Dermis blood vessel endothelial cell (primary cell): ENCODE measurements around the gene SLC2A13. TPM values are rescaled to one million over a fixed set of nuclear protein-coding genes. Genes with fewer than 3 reads are reported as not detected.
"Not testable (repeated sequence)": the region's sequence is repeated elsewhere in the genome, so short reads cannot be mapped to it uniquely, and the experiment has no call there.

Experiments used
- DNase-seq: peaks from one replicate; pipeline ENCODE4 v3.0.0; 2010
- total RNA-seq: library from RNA; depleted of rRNA; stranded (reverse); fragments of >200 nt; gene quantifications from 2 replicates; pipeline ENCODE4 v1.2.3, GENCODE V29; 2014

Gene SLC2A13
- total RNA-seq, 1 donor from 2014 or later = 6.5 TPM

- DNase-seq = no peak
Measured at GRCh38 chr12:39804479-39804878, 301.4 kb downstream of the SLC2A13 start.

GRCh38 chr12:39803151-39803550 lies 302.7 kb downstream of the SLC2A13 start:
- DNase-seq = no peak

GRCh38 chr12:39798977-39799376 lies 306.9 kb downstream of the SLC2A13 start:
- DNase-seq = no peak

DNA sequence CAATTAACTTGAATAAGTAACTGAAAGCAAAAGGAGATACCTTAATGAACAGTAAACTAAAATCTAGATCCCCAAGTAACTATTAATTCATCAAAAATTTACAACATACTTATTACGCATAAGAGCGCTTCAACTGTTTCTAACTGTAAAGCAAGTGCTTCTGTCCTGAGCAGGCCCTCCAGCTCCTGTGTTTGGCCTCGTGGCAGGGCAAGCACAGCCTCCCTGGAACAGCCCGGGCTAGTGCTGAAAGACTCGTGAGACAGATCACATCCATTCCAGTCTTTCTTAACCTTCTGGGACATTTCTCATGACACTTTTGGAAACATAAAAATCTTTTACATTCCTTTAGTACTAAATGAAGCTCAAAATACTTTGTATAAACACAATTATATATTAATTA lies 307.5 kb downstream of the SLC2A13 start:
- DNase-seq = no peak

DNA sequence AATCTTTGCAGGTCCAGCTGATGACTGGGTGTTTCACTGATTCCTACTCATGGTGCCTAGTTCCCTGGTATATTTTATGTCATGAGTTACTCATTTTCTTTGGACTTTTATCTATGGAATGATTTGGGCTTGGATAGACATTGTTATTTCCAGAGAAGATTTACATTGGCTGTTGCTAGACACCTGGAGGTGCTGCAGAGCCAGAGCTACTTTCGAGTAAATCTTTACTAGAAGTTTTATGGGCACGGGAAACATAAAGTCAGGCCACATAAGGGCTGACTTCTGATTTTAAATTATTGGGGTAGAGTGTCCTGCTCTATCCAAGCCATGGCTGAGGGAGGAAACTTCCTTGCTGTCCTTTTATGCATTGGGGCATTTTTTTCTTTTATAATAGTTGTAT lies 310.4 kb downstream of the SLC2A13 start:
- no peak for DNase-seq

GRCh38 chr12:39792938-39793337 lies 312.9 kb downstream of the SLC2A13 start:
- DNase-seq = no peak

GRCh38 chr12:39788239-39788638 lies 317.6 kb downstream of the SLC2A13 start:
- no peak for DNase-seq

DNA sequence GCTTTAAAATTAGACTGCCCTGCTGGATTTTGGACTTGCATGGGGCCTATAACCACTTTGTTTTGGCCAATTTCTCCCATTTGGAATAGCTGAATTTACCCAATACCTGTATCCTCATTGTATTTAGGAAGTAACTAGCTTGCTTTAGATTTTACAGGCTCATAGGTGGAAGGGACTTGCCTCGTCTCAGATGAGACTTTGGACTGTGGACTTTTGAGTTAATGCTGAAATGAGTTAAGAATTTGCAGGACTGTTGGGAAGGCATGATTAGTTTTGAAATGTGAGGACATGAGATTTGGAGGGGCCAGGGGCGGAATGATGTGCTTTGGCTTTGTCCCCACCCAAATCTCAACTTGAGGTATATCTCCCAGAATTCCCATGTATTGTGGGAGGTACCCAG lies 320.1 kb downstream of the SLC2A13 start:
- DNase-seq = not testable (repeated sequence)

GRCh38 chr12:39782026-39782545 lies 323.8 kb downstream of the SLC2A13 start:
- DNase-seq = no peak

DNA sequence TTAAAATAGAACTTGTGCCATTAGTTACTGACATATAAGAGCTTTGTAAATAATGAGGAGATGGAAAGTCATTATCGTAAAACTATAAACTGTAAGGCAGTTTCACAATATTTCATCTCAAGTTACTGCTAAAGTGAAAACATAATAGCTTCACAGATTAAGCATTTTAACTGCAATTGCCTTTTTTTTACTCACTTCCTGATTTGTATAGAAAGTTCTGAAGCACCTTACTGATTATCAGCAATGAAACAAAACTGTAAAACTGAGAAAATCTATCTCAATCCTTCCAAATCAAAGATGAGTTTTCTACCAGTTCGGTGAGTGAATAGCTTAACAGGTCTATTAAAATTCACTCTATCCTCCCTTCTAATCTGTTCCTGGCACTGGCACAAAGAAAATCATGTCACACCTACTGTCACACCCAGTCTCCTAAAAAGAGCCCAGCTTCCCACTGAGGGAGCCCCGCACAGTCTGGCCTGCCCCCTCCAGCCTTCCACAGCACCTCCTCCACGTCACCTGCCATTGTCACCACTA lies 324.9 kb downstream of the SLC2A13 start:
- no peak for DNase-seq

DNA sequence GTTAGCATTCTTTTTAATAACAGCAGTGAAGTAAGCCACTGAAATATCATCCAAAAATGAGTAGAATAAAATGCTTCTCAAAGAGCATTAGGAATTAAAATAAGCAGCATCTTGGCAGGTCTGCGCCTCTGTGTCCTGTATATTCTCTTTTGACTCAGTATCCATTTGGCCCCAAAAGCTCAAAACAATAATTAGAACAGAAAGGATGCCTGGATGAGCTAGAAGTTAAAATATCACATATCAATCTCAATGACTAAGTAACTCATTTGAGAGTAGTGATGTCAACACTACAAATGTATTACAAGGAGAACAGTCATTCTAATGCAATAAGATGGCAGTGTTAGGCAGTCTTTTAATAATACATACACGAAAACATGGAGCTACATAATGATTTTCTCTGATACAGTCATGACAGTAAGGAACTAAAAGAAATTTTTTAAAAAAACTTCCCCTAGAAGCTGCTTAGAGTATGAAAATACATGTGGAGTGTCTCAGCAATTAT lies 325.4 kb downstream of the SLC2A13 start:
- DNase-seq = no peak

DNA sequence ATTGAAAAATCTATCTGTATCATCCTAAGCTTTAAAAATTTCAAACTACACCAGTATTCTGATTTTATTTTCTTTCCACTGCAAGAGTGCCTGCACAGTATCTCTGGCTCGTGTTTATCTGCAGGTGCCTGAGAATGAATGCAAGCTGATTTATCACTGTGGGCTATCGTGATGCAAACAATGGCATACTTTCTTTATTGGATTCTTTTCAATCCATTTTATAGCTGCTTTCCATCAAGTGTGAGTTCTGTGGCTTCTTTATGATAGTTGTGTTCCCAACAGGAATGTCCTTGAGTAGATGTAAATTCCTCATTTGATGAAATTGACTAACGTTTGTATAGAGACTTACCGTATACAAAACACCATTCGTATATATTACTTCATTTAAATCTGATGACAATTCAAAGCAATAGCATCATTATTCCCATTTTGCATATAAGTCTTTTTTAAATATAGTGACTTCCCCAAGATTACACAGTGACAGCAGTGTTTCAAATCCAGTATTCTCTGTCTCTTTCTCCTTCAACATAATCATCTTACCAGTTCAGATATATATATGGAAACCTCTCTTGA lies 326.0 kb downstream of the SLC2A13 start:
- no peak for DNase-seq

DNA sequence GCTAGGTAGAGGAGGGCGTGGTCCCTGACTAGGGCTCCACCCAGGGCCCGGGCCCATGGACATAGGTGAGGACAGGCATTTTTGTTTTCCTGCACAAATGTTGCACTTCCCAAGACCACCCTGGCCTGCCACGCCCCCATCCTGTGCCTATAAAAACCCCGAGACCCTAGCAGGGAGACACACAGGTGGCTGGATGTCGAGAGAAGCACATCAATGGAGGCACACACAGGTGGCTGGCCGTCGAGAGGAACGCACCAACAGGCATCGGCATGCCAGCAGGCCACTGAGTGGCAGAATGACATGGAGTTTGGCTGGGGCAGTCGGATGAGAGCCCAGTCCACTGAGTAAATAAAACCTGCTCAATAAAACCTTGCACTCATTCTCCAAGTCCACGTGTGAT lies 328.4 kb downstream of the SLC2A13 start:
- DNase-seq = no peak

DNA sequence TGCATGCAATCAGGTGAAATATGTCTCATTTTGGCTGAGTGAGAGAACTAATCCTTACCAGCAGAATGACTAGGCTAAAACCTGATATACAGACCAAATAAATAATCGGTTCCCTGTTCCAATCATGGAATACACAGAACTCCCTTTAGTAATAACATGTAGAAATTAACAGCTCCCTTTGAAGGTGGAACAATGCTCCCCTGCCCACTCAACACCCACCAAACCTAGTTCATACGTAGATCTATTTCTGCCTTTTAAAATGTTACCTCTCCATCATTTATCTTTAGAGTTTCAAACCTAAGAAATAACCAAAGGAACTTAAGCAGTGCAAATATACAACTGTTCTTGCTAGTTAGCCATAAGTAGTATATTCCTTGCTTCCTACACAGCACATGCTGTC lies 332.6 kb downstream of the SLC2A13 start:
- DNase-seq = no peak

DNA sequence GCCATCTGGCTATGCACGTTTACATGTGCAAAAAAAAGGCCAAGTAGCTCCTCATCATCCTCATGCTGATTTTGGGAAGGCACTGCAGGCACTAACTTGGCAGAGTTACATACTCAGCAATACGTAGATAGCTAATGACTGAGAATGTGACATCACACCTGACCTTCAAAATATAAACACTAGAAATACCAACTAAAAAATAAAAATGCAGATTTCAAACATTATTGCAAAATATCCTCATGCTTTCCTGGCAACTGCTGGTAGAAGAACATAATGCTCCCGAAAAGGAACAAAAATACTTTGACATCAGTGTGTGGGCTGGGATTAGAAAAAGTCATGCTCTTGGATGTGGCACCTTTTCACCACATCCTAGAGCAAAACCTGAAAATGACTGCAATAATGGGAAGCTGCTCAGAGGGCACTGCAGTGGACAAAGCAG lies 333.0 kb downstream of the SLC2A13 start:
- no peak for DNase-seq

DNA sequence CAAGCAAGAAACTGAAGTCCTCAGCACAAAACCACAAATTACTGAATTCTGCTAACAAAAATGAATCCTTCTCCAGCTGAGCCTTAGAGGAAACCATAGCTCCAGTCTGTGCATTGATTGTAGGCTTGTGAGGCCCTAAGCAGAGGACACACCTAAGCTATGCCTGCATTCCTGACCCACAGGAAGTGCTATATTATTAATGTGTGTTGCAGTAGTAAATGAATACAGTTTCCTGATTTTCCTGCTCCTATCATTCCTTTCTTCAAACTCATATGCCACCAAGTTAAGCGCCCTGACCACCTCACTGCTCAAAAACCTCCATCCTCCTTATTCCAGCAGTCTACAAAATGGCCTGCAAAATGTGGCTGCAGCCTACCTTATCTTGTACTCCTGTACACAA lies 334.4 kb downstream of the SLC2A13 start:
- no peak for DNase-seq

DNA sequence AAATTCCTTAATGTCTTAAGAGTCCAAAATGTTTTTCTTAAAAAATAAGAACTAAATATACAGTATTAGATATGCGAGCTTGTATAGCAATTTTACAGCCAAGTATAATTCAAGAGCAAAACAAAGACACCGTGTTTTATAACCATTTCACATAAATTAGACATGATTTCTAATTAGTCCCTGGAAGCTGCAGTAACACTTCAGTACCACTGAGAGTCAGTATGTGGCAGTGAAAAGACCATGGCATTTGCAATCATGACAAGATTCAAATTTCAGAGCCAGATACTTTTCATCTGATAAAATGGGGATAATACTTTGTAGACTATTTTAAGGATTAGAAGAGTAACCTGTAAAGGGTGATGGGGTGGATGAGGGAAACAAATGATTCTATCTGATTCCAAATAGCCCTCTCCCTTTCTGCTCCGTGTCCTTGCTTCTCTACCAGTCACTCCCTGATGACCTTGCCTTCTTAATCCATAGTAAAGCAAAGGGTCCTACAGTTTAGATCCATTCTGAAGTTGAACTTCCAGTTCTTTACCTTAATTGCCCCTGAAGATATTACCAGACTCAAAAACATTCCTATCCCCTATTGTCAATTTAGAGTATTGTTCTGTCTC lies 340.8 kb downstream of the SLC2A13 start:
- DNase-seq = peak; percentile 40

DNA sequence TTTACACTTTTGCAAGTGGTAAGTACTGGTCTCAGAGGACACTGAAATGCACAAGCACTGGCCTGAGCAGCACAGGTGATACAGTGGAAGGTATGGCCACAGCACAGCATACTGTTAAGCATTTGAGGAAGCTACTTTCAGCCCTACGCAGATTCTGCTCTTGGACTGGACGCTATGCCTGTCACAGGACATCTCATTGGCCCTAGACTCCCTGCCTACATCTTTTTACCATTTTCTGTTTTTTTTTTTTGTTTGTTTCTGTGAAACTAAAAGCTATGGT lies 342.1 kb downstream of the SLC2A13 start:
- DNase-seq = no peak

GRCh38 chr12:39763071-39763889 lies 342.6 kb downstream of the SLC2A13 start:
- no peak for DNase-seq

DNA sequence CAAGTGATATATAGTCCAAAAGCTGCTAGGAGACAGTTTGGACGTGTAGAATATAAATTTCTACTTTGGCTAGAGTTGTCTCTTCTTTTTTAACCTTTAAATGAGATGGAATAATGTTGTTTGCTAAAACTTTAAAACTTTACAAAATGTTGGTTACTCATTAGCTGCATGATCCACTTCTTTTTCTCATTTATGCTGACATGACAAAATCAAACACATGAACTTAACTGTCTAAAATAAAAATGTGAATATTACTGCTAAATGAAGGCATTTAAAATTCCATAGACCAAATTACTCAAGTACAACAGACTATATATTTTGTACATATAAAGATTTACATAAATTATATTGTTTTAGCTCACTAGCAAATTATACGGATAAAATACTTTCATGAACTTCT lies 350.4 kb downstream of the SLC2A13 start:
- DNase-seq = no peak

GRCh38 chr12:39752482-39753137 lies 353.3 kb downstream of the SLC2A13 start:
- DNase-seq = no peak

GRCh38 chr12:39746151-39746550 lies 359.7 kb downstream of the SLC2A13 start:
- not testable (repeated sequence) for DNase-seq

- DNase-seq = no peak
Measured at GRCh38 chr12:39743655-39744054, 362.2 kb downstream of the SLC2A13 start.
